ENCODE data around the gene ATAD3B.

- TF ChIP-seq CTCF (IDR thresholded peaks at IDR 0.05; ENCODE audit: insufficient read depth, low read length, poor library complexity, severe bottlenecking), result no peak
- TF ChIP-seq EZH2phosphoT487 (conservative IDR thresholded peaks at IDR 0.05; ENCODE audit: low read length), result no peak
Measured at GRCh38 chr1:1529936-1530335, 58.4 kb downstream of the ATAD3B start.
